Spleen (tissue), 7 donors: ENCODE data around the gene SARS2.

ENCODE experiments used
- CTCF ChIP-seq, 11 experiments: fragments of 200-600 bp in 7 of 11; fragments of 450-650 bp in 4 of 11; sonication (generic) in 4 of 11; IDR thresholded peaks in 8 of 11; conservative IDR thresholded peaks in 3 of 11; 1 replicate in 7 of 11; 2 replicates in 4 of 11; pipeline versions ENCODE4 v1.4.0 to v1.8.0; 2016 to 2021; ENCODE audit warnings: antibody characterized with exemption in 11 of 11, inconsistent platforms in 4 of 11, mild to moderate bottlenecking in 1 of 11
- POLR2A ChIP-seq, 3 donors: fragments of 450-650 bp; IDR thresholded peaks; one replicate each; pipeline ENCODE4 v1.5.1; 2017; ENCODE audit warnings: antibody characterized with exemption in 3 of 3, mild to moderate bottlenecking in 1 of 3
- POLR2AphosphoS5 ChIP-seq, 3 donors: sonication (generic); formaldehyde crosslinking; IDR thresholded peaks; one replicate each; pipeline ENCODE4 v1.5.1; 2017; ENCODE audit warnings: antibody characterized with exemption in 3 of 3
- donor health status: DM: no; HTN: no; CAD: no; lungs with moderate emphysema.
- donor health status: DM: no; HTN: no; CAD: no.
- donor health status: DM: no; HTN: no; CAD: no.

GRCh38 chr19:38899447-38900201 lies 30.9 kb downstream of the SARS2 start, which contains the start of the genes NFKBIB and SIRT2:
- peak in 4 of 11 experiments; percentile 29 to 51 (median 40) for TF ChIP-seq CTCF (IDR thresholded peaks at IDR 0.05 in 8 of 11, conservative IDR thresholded peaks at IDR 0.05 in 3 of 11)
- peak in 2 of 3 donors; percentile 66 to 74 for TF ChIP-seq POLR2A (IDR thresholded peaks at IDR 0.05)
- TF ChIP-seq POLR2AphosphoS5 (IDR thresholded peaks at IDR 0.05): peak; percentile 93 to 95 (median 94)
